Measurements from ENCODE around the gene RASA3. TPM values are rescaled to one million over a fixed set of nuclear protein-coding genes. Genes with fewer than 3 reads are reported as not detected.
A peak's percentile ranks its signal among the peaks of the same experiment; 100 is the strongest.

The RASA3 gene
- total RNA-seq, 1 experiment from 2014 or later = 0.26 TPM

DNA sequence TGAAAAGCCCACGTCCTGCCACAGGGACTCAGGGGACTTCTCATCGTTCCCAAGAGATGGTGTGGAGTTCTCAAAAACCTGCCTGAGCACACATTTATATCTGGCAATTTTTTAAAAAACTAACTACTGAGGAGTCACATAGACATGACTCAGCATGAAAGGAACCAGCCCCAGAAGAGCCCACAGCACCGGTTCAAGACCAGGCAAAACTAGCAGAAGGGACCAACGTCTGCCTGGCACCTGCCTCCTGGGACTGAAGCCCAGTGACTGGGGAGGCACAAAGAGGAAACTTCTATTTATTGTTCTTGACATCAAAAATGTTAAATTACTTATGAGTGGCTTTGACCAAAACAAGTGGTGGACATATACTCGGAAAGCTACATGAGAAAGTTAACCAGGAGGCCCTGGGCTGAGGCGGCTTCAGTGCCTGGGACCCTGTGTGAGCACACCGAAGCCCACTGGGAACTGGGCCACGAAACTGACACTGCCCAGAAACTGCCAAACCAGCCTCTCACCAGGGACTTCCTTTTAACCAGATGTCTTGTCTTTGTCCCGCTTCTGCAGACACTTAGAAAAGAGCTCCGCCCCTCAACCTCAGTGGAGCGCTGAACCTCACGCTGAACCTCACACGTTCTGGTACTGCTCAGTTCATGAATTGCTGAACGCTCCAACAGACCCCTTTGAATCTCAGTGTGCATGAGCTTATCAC is 184.2 kb downstream of the RASA3 start:
- CTCF ChIA-PET = no interaction called here
- TF ChIP-seq, protein P1, sequence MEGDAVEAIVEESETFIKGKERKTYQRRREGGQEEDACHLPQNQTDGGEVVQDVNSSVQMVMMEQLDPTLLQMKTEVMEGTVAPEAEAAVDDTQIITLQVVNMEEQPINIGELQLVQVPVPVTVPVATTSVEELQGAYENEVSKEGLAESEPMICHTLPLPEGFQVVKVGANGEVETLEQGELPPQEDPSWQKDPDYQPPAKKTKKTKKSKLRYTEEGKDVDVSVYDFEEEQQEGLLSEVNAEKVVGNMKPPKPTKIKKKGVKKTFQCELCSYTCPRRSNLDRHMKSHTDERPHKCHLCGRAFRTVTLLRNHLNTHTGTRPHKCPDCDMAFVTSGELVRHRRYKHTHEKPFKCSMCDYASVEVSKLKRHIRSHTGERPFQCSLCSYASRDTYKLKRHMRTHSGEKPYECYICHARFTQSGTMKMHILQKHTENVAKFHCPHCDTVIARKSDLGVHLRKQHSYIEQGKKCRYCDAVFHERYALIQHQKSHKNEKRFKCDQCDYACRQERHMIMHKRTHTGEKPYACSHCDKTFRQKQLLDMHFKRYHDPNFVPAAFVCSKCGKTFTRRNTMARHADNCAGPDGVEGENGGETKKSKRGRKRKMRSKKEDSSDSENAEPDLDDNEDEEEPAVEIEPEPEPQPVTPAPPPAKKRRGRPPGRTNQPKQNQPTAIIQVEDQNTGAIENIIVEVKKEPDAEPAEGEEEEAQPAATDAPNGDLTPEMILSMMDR (IDR thresholded peaks at IDR 0.05; ENCODE audit: unreplicated experiment) = no peak
- H3K9me3 Mint-ChIP-seq (ENCODE audit: low read depth, unreplicated experiment) = no peaks in the 10 kb centered on the region
- intact Hi-C loops (cut with micrococcal nuclease; ENCODE audit: unreplicated experiment) = no loop called here
- BruUV-seq (replicated peaks) = no TSS peak
- no peaks in the 10 kb centered on the region for H3K27me3 Mint-ChIP-seq (ENCODE audit: unreplicated experiment)
- H3K4me1 Mint-ChIP-seq (ENCODE audit: low read depth, unreplicated experiment) = no peaks in the 10 kb centered on the region
- no peaks in the 10 kb centered on the region for H3K36me3 Mint-ChIP-seq (ENCODE audit: insufficient read depth, unreplicated experiment)
- no peak overlapping the region for H3K4me3 Mint-ChIP-seq (ENCODE audit: low read depth, unreplicated experiment)
- DNase-seq = no peak
- no peak overlapping the region for H3K27ac Mint-ChIP-seq (ENCODE audit: unreplicated experiment)

- TF ChIP-seq, protein P1 (IDR thresholded peaks at IDR 0.05; ENCODE audit: unreplicated experiment) = no peak
- no peaks in the 10 kb centered on the region for H3K27me3 Mint-ChIP-seq (ENCODE audit: unreplicated experiment)
- intact Hi-C loops (cut with micrococcal nuclease; ENCODE audit: unreplicated experiment) = no loop called here
- no peaks in the 10 kb centered on the region for H3K36me3 Mint-ChIP-seq (ENCODE audit: insufficient read depth, unreplicated experiment)
- DNase-seq = peak; percentile 10
- CTCF ChIA-PET = no interaction called here
- H3K27ac Mint-ChIP-seq (ENCODE audit: unreplicated experiment) = no peak overlapping the region
- no peaks in the 10 kb centered on the region for H3K9me3 Mint-ChIP-seq (ENCODE audit: low read depth, unreplicated experiment)
- H3K4me1 Mint-ChIP-seq (ENCODE audit: low read depth, unreplicated experiment) = no peaks in the 10 kb centered on the region
- no TSS peak for BruUV-seq (replicated peaks)
- H3K4me3 Mint-ChIP-seq (ENCODE audit: low read depth, unreplicated experiment) = no peak overlapping the region
These were observed 185.0 kb downstream of the RASA3 start for GRCh38 chr13:113947311-113948033.

- no TSS peak for BruUV-seq (replicated peaks)
- H3K4me3 Mint-ChIP-seq (ENCODE audit: low read depth, unreplicated experiment) = no peak overlapping the region
- CTCF ChIA-PET = no interaction called here
- TF ChIP-seq, protein P1 (IDR thresholded peaks at IDR 0.05; ENCODE audit: unreplicated experiment) = no peak
- H3K4me1 Mint-ChIP-seq (ENCODE audit: low read depth, unreplicated experiment) = no peaks in the 10 kb centered on the region
- no peaks in the 10 kb centered on the region for H3K27me3 Mint-ChIP-seq (ENCODE audit: unreplicated experiment)
- intact Hi-C loops (cut with micrococcal nuclease; ENCODE audit: unreplicated experiment) = no loop called here
- no peaks in the 10 kb centered on the region for H3K9me3 Mint-ChIP-seq (ENCODE audit: low read depth, unreplicated experiment)
- H3K27ac Mint-ChIP-seq (ENCODE audit: unreplicated experiment) = no peak overlapping the region
- H3K36me3 Mint-ChIP-seq (ENCODE audit: insufficient read depth, unreplicated experiment) = no peaks in the 10 kb centered on the region
- DNase-seq = no peak
These were observed 185.8 kb downstream of the RASA3 start for GRCh38 chr13:113946409-113947181.

DNA sequence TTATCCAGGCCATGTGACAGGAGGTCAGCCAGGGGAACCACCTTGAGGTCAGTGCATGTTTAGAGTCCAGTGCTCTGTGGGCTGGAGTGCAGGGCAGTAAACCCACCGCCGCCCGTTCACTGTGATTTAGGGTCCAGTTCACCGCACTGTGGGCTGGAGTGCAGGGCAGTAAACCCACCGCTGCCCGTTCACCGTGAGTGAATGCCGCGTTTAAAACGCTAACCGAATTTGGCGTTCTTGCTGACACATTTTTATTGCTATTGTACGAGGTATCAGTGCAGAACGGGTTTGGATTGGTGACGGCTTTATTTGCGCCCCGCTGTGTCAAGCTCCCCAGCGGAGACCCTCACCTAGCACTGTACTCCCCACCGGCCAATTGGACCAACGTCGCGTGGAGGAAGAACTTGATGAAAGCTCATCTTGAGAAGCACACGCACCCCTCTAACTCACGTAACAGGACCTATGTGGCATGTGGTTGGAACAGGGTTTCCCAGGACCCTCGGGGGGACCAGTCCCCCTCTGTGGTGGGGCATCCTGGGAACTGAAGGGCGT is 186.5 kb downstream of the RASA3 start:
- Mint-ChIP-seq H3K27ac (ENCODE audit: unreplicated experiment) (no peak overlapping the region), H3K4me3 (ENCODE audit: low read depth, unreplicated experiment) (no peak overlapping the region), H3K36me3 (ENCODE audit: insufficient read depth, unreplicated experiment) (no peaks in the 10 kb centered on the region), H3K27me3 (ENCODE audit: unreplicated experiment) (no peaks in the 10 kb centered on the region), H3K4me1 (ENCODE audit: low read depth, unreplicated experiment) (no peaks in the 10 kb centered on the region), H3K9me3 (ENCODE audit: low read depth, unreplicated experiment) (no peaks in the 10 kb centered on the region)
- DNase-seq = no peak
- intact Hi-C loops (cut with micrococcal nuclease; ENCODE audit: unreplicated experiment) = no loop called here
- CTCF ChIA-PET = no interaction called here
- no TSS peak for BruUV-seq (replicated peaks)
- TF ChIP-seq, protein P1 (IDR thresholded peaks at IDR 0.05; ENCODE audit: unreplicated experiment) = no peak
